Measurements from ENCODE around the gene DBN1. TPM values are rescaled to one million over a fixed set of nuclear protein-coding genes. Genes with fewer than 3 reads are reported as not detected.

DBN1 gene
- total RNA-seq, 6 donors from 2014 or later: 17.0 to 55.6 (median 30.1) TPM

DNA sequence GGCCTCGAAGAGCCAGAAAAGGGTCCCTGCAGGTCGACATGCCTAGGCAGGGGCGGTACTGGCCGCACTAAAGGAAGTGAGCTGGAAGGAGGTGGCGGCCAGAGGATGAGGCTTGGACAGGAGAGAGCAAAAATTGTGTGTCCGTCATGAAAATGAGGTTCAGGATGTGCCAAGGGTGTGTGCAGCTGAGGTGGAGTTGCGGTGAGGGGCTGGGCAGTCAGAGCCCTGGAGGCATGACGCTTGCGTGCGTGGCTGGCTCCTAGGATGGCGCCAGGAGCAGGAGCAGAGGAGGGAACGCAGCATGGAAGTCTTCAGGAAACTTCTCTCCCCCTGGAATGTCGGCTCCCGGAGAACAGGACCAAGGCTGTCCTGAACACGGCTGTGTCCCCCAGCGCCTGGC is 29.5 kb upstream of the DBN1 start:
- H3K27me3 ChIP-seq: no peaks in the 10 kb centered on the region
- no peak for ATAC-seq (ENCODE audit: low FRiP score in 2 of 2)
- H3K9me3 ChIP-seq: no peaks in the 10 kb centered on the region
- 72 to 83% methylated on average over 16 of the region's 16 CpGs for WGBS, 2 donors
- TF ChIP-seq, protein P1, sequence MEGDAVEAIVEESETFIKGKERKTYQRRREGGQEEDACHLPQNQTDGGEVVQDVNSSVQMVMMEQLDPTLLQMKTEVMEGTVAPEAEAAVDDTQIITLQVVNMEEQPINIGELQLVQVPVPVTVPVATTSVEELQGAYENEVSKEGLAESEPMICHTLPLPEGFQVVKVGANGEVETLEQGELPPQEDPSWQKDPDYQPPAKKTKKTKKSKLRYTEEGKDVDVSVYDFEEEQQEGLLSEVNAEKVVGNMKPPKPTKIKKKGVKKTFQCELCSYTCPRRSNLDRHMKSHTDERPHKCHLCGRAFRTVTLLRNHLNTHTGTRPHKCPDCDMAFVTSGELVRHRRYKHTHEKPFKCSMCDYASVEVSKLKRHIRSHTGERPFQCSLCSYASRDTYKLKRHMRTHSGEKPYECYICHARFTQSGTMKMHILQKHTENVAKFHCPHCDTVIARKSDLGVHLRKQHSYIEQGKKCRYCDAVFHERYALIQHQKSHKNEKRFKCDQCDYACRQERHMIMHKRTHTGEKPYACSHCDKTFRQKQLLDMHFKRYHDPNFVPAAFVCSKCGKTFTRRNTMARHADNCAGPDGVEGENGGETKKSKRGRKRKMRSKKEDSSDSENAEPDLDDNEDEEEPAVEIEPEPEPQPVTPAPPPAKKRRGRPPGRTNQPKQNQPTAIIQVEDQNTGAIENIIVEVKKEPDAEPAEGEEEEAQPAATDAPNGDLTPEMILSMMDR (IDR thresholded peaks at IDR 0.05): no peak
- TF ChIP-seq POLR2A (IDR thresholded peaks at IDR 0.05): peak in 1 of 4 donors; percentile 8
- H3K27ac ChIP-seq: no peak overlapping the region
- no peak overlapping the region for H3K4me3 ChIP-seq
- H3K4me1 ChIP-seq: peaks cover 10 to 12% (median 11%) of the 10 kb centered on the region in 4 donors
- DNase-seq: no peak
- peaks cover 0 to 11% (median 6%) of the 10 kb centered on the region in 4 donors for H3K36me3 ChIP-seq

DNA sequence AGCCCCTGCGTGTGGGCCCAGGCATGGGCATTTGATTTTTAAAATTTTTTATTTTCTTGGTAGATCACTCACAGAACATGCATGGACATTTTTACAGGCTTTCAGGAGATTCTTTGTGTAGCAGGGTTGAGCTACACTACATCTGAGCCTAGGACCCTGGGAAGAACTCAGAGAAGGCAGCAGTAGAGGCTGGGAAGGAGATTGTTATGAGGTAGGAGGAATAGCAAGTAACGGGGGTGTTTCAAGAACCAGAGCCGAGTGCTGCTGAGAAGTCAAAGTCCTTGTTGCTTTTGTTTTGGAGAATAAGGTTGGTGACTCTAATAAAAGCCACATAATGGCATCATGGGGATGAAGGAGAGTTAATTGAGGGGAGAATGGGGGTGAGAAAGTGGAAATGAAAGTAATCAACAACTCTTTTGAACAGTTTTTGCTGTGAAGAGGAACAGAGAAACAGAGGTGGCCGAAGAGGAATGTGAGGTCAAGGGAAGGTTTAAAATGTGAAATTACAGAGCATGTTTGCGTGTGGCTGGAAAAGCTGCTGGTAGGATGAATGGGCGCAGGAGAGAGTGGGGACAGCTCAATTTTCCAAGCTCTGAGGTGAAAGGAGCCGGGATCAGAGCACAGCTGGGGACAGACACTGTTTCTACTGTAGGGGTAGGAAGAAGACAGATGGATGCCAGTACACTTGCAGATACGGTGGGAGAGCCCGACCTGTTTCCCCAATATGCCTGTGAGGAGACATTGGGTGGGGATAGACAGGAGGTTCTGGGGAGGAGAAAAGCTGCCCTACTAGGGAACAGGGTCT is 28.6 kb upstream of the DBN1 start:
- H3K36me3 ChIP-seq: peaks cover 0 to 11% (median 6%) of the 10 kb centered on the region in 4 donors
- H3K4me3 ChIP-seq: no peak overlapping the region
- 67 to 70% methylated on average over 9 of the region's 9 CpGs for WGBS, 2 donors
- no peaks in the 10 kb centered on the region for H3K27me3 ChIP-seq
- ATAC-seq (ENCODE audit: low FRiP score in 2 of 2) (no peak), DNase-seq (no peak)
- no peaks in the 10 kb centered on the region for H3K9me3 ChIP-seq
- TF ChIP-seq POLR2AphosphoS5 (IDR thresholded peaks at IDR 0.05): no peak
- TF ChIP-seq POLR2A (IDR thresholded peaks at IDR 0.05): no peak
- TF ChIP-seq, protein P1 (IDR thresholded peaks at IDR 0.05): no peak
- no peak for TF ChIP-seq EP300 (IDR thresholded peaks at IDR 0.05)
- no peak overlapping the region for H3K27ac ChIP-seq
- H3K4me1 ChIP-seq: peaks cover 10 to 16% (median 14%) of the 10 kb centered on the region in 4 donors

DNA sequence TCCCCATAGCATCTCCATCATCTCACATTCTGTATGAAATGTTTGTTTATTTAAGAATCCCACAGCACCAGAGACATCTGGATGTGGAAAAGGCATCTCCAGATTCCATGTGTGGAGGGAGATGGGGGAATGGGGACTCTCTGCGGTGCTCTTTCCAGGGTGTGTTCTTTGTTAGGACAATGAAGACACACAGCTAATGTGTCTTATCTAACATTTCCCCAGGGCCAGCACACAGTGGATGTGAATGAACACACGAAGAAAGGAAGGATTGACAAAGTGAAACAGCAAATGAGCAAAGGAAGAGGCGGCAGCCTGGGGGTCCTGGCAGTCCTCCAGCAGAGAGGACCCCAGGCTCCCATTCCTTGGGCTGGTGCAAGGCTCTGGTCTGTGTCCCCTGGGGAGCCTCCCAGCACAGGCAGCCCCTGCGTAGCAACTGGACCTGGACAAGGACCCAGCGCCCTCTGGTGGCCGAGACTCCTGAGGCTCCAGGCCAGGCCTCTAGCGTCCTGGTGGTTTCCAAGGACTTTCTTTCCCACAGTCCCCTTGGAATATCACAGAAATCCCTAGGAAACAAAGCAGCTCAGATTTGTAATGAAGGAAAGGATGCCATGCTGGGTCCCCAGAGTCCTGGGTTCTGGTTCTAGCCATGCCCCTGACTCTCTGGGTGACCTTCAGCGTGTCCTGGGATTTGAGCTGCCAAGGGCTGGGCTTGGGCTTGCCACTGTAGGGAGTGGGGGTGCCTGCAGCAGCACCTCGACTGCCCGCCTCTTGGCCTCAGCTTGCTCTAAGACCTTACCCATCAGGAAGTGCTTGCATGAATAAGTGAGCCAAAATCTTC is 27.5 kb upstream of the DBN1 start:
- H3K27me3 ChIP-seq: no peaks in the 10 kb centered on the region
- no peak overlapping the region for H3K27ac ChIP-seq
- no peak overlapping the region for H3K4me3 ChIP-seq
- peaks cover 0 to 11% (median 6%) of the 10 kb centered on the region in 4 donors for H3K36me3 ChIP-seq
- H3K4me1 ChIP-seq: peaks cover 18 to 27% (median 24%) of the 10 kb centered on the region in 4 donors
- 21 to 22% methylated on average over 7 to 10 of the region's 10 CpGs for WGBS, 2 donors
- DNase-seq (peak; percentile 91), ATAC-seq (ENCODE audit: low FRiP score in 2 of 2) (peak; percentile 51)
- no peaks in the 10 kb centered on the region for H3K9me3 ChIP-seq
- TF ChIP-seq POLR2A (IDR thresholded peaks at IDR 0.05): no peak
- no peak for TF ChIP-seq POLR2AphosphoS5 (IDR thresholded peaks at IDR 0.05)
- TF ChIP-seq, protein P1 (IDR thresholded peaks at IDR 0.05): peak; percentile 83 to 95 (median 89)

DNA sequence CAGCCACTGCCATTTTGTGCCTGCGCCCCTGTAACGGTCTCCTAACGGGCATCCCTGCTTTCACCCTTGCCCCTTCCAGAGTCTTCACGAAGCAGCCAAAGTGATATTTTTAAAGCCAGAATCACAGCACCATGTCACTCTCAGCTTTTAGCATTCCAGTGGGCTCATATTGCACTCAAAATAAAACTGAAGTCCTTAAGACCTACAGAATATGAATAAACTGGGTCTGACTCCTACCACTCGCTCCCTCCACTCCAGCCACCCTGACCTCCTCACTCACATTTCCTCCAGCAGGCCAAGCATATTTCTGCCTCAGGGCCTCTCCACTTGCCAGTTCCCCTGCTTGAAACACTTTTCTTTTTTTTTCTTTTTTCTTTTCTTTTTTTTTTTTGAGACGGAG is 26.4 kb upstream of the DBN1 start:
- 77 to 82% methylated on average over 6 of the region's 6 CpGs for WGBS, 2 donors
- DNase-seq: no peak
- H3K9me3 ChIP-seq: no peaks in the 10 kb centered on the region
- ATAC-seq (ENCODE audit: low FRiP score in 2 of 2): no peak
- H3K27ac ChIP-seq: no peak overlapping the region
- H3K27me3 ChIP-seq: no peaks in the 10 kb centered on the region
- no peak overlapping the region for H3K4me3 ChIP-seq
- peaks cover 0 to 11% (median 5%) of the 10 kb centered on the region in 4 donors for H3K36me3 ChIP-seq
- TF ChIP-seq POLR2AphosphoS5 (IDR thresholded peaks at IDR 0.05): no peak
- TF ChIP-seq EP300 (IDR thresholded peaks at IDR 0.05): no peak
- no peak for TF ChIP-seq POLR2A (IDR thresholded peaks at IDR 0.05)
- TF ChIP-seq, protein P1 (IDR thresholded peaks at IDR 0.05): no peak
- H3K4me1 ChIP-seq: peaks cover 29 to 38% (median 34%) of the 10 kb centered on the region in 4 donors
